Stimulated activated CD4-positive, alpha-beta T cell treated with anti-CD3 and anti-CD28 coated beads, Interleukin-12 subunit alpha, Interleukin-12 subunit beta, amount 100 ng/mL, for 48 hours (primary cell): ENCODE measurements around the gene NDUFA12.

ENCODE experiments used
- DNase-seq, 3 donors: peaks; one replicate each; pipeline ENCODE4 v3.0.0-alpha.2; 2020; ENCODE audit warnings: low read depth in 2 of 3, low spot score in 1 of 3

NDUFA12 gene

GRCh38 chr12:94942663-94943062, 60.8 kb downstream of the NDUFA12 start:
- no peak for DNase-seq

- peak; percentile 41 to 66 (median 45) for DNase-seq
These were observed 62.0 kb downstream of the NDUFA12 start for GRCh38 chr12:94941440-94941862.

GRCh38 chr12:94940771-94941170, 62.7 kb downstream of the NDUFA12 start:
- no peak for DNase-seq

GRCh38 chr12:94938583-94938982, 64.9 kb downstream of the NDUFA12 start:
- DNase-seq, result no peak

GRCh38 chr12:94930772-94931171, 72.7 kb downstream of the NDUFA12 start:
- DNase-seq, result no peak

GRCh38 chr12:94930216-94930654, 73.3 kb downstream of the NDUFA12 start:
- no peak for DNase-seq

- no peak for DNase-seq
These were observed 73.7 kb downstream of the NDUFA12 start for GRCh38 chr12:94929780-94930179.

- no peak for DNase-seq
These were observed 77.8 kb downstream of the NDUFA12 start for GRCh38 chr12:94925729-94926128.

GRCh38 chr12:94925206-94925605, 78.3 kb downstream of the NDUFA12 start:
- no peak for DNase-seq

GRCh38 chr12:94922561-94922960, 80.9 kb downstream of the NDUFA12 start:
- no peak for DNase-seq
